ENCODE results near the gene NAXE. TPM values are rescaled to one million over a fixed set of nuclear protein-coding genes. Genes with fewer than 3 reads are reported as not detected.

Gene NAXE
- total RNA-seq, 1 donor from 2014 or later, result 62.2 TPM

GRCh38 chr1:156559086-156559796 is 32.3 kb upstream of the NAXE start:
- H3K4me1 ChIP-seq, result no peaks in the 10 kb centered on the region
- H3K27ac ChIP-seq, result no peak overlapping the region
- H3K4me3 ChIP-seq, result no peak overlapping the region
- H3K9me3 ChIP-seq, result no peaks in the 10 kb centered on the region
- TF ChIP-seq CTCF (IDR thresholded peaks at IDR 0.05), result no peak
- intact Hi-C loops (cut with DNase I), result no loop called here
- ATAC-seq, result no peak
- H3K36me3 ChIP-seq, result no peaks in the 10 kb centered on the region
- no peak for DNase-seq
- H3K27me3 ChIP-seq (ENCODE audit: low read depth), result no peaks in the 10 kb centered on the region

GRCh38 chr1:156559797-156560385 is 31.7 kb upstream of the NAXE start:
- intact Hi-C loops (cut with DNase I), result no loop called here
- DNase-seq, result no peak
- H3K4me1 ChIP-seq, result no peaks in the 10 kb centered on the region
- no peak overlapping the region for H3K4me3 ChIP-seq
- H3K36me3 ChIP-seq, result no peaks in the 10 kb centered on the region
- H3K27me3 ChIP-seq (ENCODE audit: low read depth), result no peaks in the 10 kb centered on the region
- TF ChIP-seq CTCF (IDR thresholded peaks at IDR 0.05), result no peak
- H3K9me3 ChIP-seq, result no peaks in the 10 kb centered on the region
- H3K27ac ChIP-seq, result no peak overlapping the region
- ATAC-seq, result no peak

GRCh38 chr1:156560585-156561163 is 30.9 kb upstream of the NAXE start:
- no peaks in the 10 kb centered on the region for H3K9me3 ChIP-seq
- no peak for TF ChIP-seq CTCF (IDR thresholded peaks at IDR 0.05)
- no peaks in the 10 kb centered on the region for H3K4me1 ChIP-seq
- H3K4me3 ChIP-seq, result no peak overlapping the region
- H3K27me3 ChIP-seq (ENCODE audit: low read depth), result no peaks in the 10 kb centered on the region
- intact Hi-C loops (cut with DNase I), result no loop called here
- no peaks in the 10 kb centered on the region for H3K36me3 ChIP-seq
- H3K27ac ChIP-seq, result no peak overlapping the region
- no peak for DNase-seq
- ATAC-seq, result peak in 1 of 2 donors; percentile 24

GRCh38 chr1:156565519-156565918 is 26.1 kb upstream of the NAXE start:
- intact Hi-C loops (cut with DNase I), result no loop called here
- peaks cover 2% of the 10 kb centered on the region for H3K27me3 ChIP-seq (ENCODE audit: low read depth)
- H3K27ac ChIP-seq, result no peak overlapping the region
- DNase-seq, result no peak
- TF ChIP-seq CTCF (IDR thresholded peaks at IDR 0.05), result no peak
- no peak for ATAC-seq
- H3K36me3 ChIP-seq, result no peaks in the 10 kb centered on the region
- no peak overlapping the region for H3K4me3 ChIP-seq
- no peaks in the 10 kb centered on the region for H3K9me3 ChIP-seq
- no peaks in the 10 kb centered on the region for H3K4me1 ChIP-seq

- H3K4me1 ChIP-seq, result peaks cover 2% of the 10 kb centered on the region
- H3K9me3 ChIP-seq, result no peaks in the 10 kb centered on the region
- peaks cover 3% of the 10 kb centered on the region for H3K27me3 ChIP-seq (ENCODE audit: low read depth)
- intact Hi-C loops (cut with DNase I), result no loop called here
- H3K4me3 ChIP-seq, result no peak overlapping the region
- ATAC-seq (no peak), DNase-seq (no peak)
- H3K27ac ChIP-seq, result no peak overlapping the region
- TF ChIP-seq CTCF (IDR thresholded peaks at IDR 0.05), result no peak
- no peaks in the 10 kb centered on the region for H3K36me3 ChIP-seq
Measured at GRCh38 chr1:156566436-156566835, 25.1 kb upstream of the NAXE start.

Measured in lower lobe of right lung (tissue), 2 donors.